HL-60 (cell line): ENCODE results near the gene NKAIN2.

Source experiments
- DNase-seq, 2 experiments: peaks; one replicate each; pipeline ENCODE4 v3.0.0-alpha.2; 2010 to 2020; ENCODE audit warnings: low read depth in 1 of 2, low spot score in 1 of 2
- H3K27ac ChIP-seq: fragments of 250-450 bp; sonication (Bioruptor Pico); replicated peaks from 2 replicates; pipeline ENCODE4 v1.5.1; 2020; ENCODE audit warnings: mild to moderate bottlenecking, moderate library complexity
- H3K27me3 ChIP-seq: fragments of 250-450 bp; sonication (Bioruptor Pico); 2 replicates; pipeline ENCODE4 v1.5.1; 2021; ENCODE audit warnings: mild to moderate bottlenecking, moderate library complexity; ENCODE audit not compliant: insufficient read depth, poor library complexity, severe bottlenecking
- H3K4me3 ChIP-seq: replicated peaks from 2 replicates; pipeline ENCODE4 v1.5.1; 2011; ENCODE audit warnings: mild to moderate bottlenecking, control low read depth, low read length; ENCODE audit not compliant: insufficient read depth
- GABPA ChIP-seq: IDR thresholded peaks from 2 replicates; pipeline ENCODE4 v1.6.1; 2012; ENCODE audit warnings: low read depth
- POLR2AphosphoS5 ChIP-seq: IDR thresholded peaks from 2 replicates; pipeline ENCODE4 v1.6.1; 2012; ENCODE audit warnings: low read depth
- SPI1 ChIP-seq: IDR thresholded peaks from 2 replicates; pipeline ENCODE4 v1.6.1; 2012; ENCODE audit warnings: low read depth, mild to moderate bottlenecking, borderline replicate concordance
- TF ChIP-seq, protein P1 (sequence below): IDR thresholded peaks from one replicate; pipeline ENCODE4 v1.5.1; 2011; ENCODE audit warnings: low read length, control low read depth, inconsistent platforms; ENCODE audit not compliant: insufficient read depth
- TF ChIP-seq, protein P2 (sequence below): IDR thresholded peaks from 2 replicates; pipeline ENCODE4 v1.6.1; 2012; ENCODE audit warnings: low read depth; ENCODE audit not compliant: insufficient replicate concordance

NKAIN2 gene

DNA sequence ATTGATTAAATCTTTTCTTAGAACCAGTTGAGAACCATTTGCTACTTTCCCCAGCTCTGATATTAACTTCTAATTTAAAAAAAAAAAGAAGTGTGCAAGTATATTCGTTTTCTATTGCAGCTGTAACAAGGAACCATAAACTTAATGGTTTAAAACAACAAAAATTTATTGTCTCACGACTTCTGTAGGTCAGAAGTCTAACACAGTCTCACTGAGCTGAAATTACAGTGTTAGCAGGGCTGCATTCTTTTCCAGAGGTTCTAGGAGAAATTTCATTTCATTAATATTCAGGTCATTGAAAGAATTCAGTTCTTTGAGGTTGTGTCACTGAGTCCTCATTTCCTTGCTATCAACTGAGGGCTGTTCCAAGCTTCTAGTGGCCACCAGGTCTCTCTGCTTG lies 945.1 kb downstream of the NKAIN2 start:
- Histone ChIP-seq H3K27ac (no peak overlapping the region), H3K27me3 (no peaks in the 10 kb centered on the region), H3K4me3 (no peak overlapping the region)
- no peak for DNase-seq
- TF ChIP-seq, protein P1, sequence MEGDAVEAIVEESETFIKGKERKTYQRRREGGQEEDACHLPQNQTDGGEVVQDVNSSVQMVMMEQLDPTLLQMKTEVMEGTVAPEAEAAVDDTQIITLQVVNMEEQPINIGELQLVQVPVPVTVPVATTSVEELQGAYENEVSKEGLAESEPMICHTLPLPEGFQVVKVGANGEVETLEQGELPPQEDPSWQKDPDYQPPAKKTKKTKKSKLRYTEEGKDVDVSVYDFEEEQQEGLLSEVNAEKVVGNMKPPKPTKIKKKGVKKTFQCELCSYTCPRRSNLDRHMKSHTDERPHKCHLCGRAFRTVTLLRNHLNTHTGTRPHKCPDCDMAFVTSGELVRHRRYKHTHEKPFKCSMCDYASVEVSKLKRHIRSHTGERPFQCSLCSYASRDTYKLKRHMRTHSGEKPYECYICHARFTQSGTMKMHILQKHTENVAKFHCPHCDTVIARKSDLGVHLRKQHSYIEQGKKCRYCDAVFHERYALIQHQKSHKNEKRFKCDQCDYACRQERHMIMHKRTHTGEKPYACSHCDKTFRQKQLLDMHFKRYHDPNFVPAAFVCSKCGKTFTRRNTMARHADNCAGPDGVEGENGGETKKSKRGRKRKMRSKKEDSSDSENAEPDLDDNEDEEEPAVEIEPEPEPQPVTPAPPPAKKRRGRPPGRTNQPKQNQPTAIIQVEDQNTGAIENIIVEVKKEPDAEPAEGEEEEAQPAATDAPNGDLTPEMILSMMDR: no peak
- no peak for TF ChIP-seq GABPA
- TF ChIP-seq POLR2AphosphoS5: no peak
- no peak for TF ChIP-seq SPI1
- TF ChIP-seq, protein P2, sequence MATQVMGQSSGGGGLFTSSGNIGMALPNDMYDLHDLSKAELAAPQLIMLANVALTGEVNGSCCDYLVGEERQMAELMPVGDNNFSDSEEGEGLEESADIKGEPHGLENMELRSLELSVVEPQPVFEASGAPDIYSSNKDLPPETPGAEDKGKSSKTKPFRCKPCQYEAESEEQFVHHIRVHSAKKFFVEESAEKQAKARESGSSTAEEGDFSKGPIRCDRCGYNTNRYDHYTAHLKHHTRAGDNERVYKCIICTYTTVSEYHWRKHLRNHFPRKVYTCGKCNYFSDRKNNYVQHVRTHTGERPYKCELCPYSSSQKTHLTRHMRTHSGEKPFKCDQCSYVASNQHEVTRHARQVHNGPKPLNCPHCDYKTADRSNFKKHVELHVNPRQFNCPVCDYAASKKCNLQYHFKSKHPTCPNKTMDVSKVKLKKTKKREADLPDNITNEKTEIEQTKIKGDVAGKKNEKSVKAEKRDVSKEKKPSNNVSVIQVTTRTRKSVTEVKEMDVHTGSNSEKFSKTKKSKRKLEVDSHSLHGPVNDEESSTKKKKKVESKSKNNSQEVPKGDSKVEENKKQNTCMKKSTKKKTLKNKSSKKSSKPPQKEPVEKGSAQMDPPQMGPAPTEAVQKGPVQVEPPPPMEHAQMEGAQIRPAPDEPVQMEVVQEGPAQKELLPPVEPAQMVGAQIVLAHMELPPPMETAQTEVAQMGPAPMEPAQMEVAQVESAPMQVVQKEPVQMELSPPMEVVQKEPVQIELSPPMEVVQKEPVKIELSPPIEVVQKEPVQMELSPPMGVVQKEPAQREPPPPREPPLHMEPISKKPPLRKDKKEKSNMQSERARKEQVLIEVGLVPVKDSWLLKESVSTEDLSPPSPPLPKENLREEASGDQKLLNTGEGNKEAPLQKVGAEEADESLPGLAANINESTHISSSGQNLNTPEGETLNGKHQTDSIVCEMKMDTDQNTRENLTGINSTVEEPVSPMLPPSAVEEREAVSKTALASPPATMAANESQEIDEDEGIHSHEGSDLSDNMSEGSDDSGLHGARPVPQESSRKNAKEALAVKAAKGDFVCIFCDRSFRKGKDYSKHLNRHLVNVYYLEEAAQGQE: no peak

DNA sequence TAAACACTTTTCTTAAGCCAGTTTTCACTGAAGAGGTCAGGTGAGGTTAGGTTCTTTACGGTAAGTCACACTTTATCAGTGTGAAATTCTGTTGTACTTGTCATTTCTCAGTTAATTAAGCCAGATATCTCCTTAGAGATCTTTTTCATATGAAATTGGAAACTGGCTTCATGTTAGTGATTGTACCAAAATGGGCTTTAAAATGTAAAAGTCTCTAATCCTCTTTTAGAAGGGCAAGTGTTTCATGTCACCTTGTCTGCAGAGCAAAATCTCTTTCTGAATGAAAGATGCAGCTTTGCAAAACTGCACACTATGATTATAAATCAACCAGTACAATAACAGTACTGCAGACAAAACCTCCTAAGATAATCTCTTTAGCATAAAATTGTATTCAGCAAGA lies 949.3 kb downstream of the NKAIN2 start:
- no peak for TF ChIP-seq POLR2AphosphoS5
- TF ChIP-seq, protein P1: no peak
- no peak for TF ChIP-seq GABPA
- no peak for TF ChIP-seq SPI1
- H3K27me3 ChIP-seq: no peaks in the 10 kb centered on the region

DNA sequence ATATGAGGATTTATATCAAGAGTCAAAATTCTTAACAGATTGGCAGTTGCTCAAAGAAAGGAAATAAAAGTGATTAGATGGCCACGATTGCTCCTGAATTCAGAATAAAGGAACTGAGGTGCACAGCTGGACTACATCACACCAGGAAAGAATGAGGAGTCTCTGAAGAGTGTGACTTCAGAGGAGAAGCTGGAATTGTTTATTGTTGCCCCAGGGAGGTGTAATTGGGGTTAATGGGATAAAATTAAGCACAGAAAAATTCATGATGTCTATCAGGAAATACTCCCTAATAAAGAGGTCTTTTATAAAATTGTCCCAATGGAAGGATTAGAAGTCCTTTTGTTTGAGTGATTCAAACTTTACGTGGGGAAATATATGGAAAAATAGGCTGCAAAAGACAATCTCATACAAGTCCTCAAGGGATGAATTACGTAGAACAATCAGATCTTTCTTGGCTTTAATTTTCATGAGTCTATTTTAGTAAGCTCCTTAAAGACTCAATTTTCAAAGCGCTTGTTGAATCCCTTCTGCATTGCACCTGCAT lies 950.0 kb downstream of the NKAIN2 start:
- TF ChIP-seq, protein P2: no peak
- TF ChIP-seq POLR2AphosphoS5: no peak
- TF ChIP-seq SPI1: no peak
- no peak for TF ChIP-seq GABPA
- TF ChIP-seq, protein P1: no peak
- DNase-seq: no peak
- Histone ChIP-seq H3K27me3 (no peaks in the 10 kb centered on the region), H3K4me3 (no peak overlapping the region), H3K27ac (no peak overlapping the region)

More for the DNA sequence above, 949.3 kb downstream of the NKAIN2 start:
- no peak overlapping the region for H3K4me3 ChIP-seq
- DNase-seq: no peak
- no peak overlapping the region for H3K27ac ChIP-seq

DNA sequence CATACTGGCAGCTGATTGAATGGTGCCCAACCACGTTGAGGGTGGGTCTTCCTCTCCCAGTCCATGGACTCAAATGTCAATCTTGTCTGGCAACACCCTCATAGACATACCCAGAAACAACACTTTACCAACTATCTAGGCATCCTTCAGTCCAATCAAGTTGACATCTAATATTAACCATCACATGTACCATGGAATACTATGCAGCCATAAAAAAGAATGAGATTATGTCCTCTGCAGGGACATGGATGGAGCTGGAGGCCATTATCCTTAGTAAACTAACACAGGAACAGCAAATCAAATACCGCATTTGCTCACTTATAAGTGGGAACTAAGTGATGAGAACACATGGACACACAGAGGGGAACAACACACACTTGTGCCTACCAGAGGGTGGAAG lies 951.7 kb downstream of the NKAIN2 start:
- no peak overlapping the region for H3K4me3 ChIP-seq
- TF ChIP-seq, protein P1: no peak
- no peak for TF ChIP-seq GABPA
- TF ChIP-seq POLR2AphosphoS5: no peak
- no peak overlapping the region for H3K27ac ChIP-seq
- no peaks in the 10 kb centered on the region for H3K27me3 ChIP-seq
- DNase-seq: no peak
